ENCODE measurements around the gene NFIX. TPM values are rescaled to one million over a fixed set of nuclear protein-coding genes. Genes with fewer than 3 reads are reported as not detected.
A peak's percentile ranks its signal among the peaks of the same experiment; 100 is the strongest.
"Not testable (repeated sequence)": the region's sequence is repeated elsewhere in the genome, so short reads cannot be mapped to it uniquely, and the experiment has no call there.

NFIX gene
- total RNA-seq, 1 donor from 2014 or later, result 118 TPM

DNA sequence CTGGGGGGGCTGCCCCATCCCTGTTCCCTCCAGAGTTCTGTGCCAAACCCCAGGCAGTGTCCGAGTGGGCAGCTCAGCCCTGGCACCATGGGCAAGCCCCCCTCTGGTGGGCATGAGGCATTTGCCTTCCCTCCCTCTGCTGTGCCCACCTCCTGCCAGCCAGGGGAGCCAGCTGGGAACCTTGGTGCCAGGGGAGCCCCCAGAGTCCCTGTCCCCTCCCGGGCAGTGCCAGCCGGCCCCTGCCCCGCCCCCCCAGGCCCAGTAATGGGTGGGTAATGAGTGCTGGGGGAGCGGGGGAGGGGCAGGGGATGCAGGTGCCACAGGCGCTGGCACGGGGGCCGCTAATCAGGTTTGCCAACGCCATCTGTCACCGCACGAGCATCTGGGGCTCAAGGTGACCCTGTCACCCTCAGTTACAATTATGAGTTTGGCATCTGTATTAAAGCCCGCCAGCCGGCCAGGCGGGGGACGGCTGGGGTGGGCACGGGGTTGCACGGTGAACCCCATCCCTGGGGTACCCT lies 20.0 kb upstream of the NFIX start:
- no peak overlapping the region for H3K27ac ChIP-seq (replicated peaks)
- H3K4me3 ChIP-seq, result no peak overlapping the region
- no peak for DNase-seq
- TF ChIP-seq, protein P1, sequence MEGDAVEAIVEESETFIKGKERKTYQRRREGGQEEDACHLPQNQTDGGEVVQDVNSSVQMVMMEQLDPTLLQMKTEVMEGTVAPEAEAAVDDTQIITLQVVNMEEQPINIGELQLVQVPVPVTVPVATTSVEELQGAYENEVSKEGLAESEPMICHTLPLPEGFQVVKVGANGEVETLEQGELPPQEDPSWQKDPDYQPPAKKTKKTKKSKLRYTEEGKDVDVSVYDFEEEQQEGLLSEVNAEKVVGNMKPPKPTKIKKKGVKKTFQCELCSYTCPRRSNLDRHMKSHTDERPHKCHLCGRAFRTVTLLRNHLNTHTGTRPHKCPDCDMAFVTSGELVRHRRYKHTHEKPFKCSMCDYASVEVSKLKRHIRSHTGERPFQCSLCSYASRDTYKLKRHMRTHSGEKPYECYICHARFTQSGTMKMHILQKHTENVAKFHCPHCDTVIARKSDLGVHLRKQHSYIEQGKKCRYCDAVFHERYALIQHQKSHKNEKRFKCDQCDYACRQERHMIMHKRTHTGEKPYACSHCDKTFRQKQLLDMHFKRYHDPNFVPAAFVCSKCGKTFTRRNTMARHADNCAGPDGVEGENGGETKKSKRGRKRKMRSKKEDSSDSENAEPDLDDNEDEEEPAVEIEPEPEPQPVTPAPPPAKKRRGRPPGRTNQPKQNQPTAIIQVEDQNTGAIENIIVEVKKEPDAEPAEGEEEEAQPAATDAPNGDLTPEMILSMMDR (IDR thresholded peaks at IDR 0.05; ENCODE audit: borderline replicate concordance), result no peak
- no peaks in the 10 kb centered on the region for H3K36me3 ChIP-seq
- no peaks in the 10 kb centered on the region for H3K27me3 ChIP-seq (ENCODE audit: low read depth)
- intact Hi-C loops (cut with micrococcal nuclease), result loop anchor here (10.0 kb wide), 1 partner anchor 290 kb away; no protein-coding TSS in a partner anchor
- H3K9me3 ChIP-seq (replicated peaks), result no peaks in the 10 kb centered on the region
- H3K4me1 ChIP-seq, result peaks cover 9% of the 10 kb centered on the region

DNA sequence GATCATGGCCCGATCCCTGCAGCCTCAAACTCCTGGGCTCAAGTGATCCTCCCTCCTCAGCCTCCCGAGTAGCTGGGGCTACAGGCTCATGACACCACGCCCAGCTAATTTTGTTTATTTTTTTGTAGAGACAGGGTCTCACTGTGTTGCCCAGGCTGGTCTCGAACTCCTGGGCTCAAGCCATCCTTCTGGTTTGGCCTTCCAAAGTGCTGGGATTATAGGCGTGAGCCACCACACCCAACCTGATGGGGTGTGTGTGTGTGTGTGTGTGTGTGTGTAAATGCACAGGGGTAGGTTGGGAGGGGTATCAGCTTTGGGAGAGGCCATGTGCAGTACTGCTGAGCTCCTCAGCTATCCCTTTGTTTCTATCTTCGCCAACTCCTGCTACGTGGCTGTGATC lies 19.2 kb upstream of the NFIX start:
- H3K27ac ChIP-seq (replicated peaks); H3K9me3 ChIP-seq (replicated peaks); DNase-seq; H3K4me1 ChIP-seq; H3K4me3 ChIP-seq; H3K27me3 ChIP-seq (ENCODE audit: low read depth); H3K36me3 ChIP-seq: not testable (repeated sequence)
- intact Hi-C loops (cut with micrococcal nuclease), result loop anchor here (10.0 kb wide), 1 partner anchor 289 kb away; no protein-coding TSS in a partner anchor

DNA sequence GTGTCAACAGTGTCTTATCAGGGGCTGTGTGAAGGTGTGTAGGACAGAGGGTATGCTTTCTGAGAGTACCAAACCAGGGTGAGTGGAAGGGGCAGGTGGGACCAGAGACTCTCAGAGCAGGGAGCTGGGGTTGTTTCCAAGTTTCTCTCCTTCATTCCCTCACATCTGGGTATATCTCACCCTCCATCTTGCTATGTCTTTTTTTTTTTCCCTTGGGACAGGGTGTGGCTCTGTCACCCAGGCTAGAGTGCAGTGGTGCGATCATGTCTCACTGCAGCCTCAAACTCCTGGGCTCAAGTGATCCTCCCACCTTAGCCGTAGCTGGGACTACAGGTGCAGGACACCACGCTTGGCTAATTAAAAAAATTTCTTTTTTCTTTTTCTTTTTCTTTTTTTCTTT lies 15.3 kb upstream of the NFIX start:
- no peak overlapping the region for H3K4me3 ChIP-seq
- no peaks in the 10 kb centered on the region for H3K9me3 ChIP-seq (replicated peaks)
- TF ChIP-seq, protein P1 (IDR thresholded peaks at IDR 0.05; ENCODE audit: borderline replicate concordance), result no peak
- no peak overlapping the region for H3K27ac ChIP-seq (replicated peaks)
- intact Hi-C loops (cut with micrococcal nuclease), result loop anchor here (5.0 to 10.0 kb wide), 2 partner anchors 112 to 285 kb away; no protein-coding TSS in a partner anchor
- no peaks in the 10 kb centered on the region for H3K36me3 ChIP-seq
- peaks cover 22% of the 10 kb centered on the region for H3K4me1 ChIP-seq
- H3K27me3 ChIP-seq (ENCODE audit: low read depth), result no peaks in the 10 kb centered on the region
- DNase-seq, result no peak

DNA sequence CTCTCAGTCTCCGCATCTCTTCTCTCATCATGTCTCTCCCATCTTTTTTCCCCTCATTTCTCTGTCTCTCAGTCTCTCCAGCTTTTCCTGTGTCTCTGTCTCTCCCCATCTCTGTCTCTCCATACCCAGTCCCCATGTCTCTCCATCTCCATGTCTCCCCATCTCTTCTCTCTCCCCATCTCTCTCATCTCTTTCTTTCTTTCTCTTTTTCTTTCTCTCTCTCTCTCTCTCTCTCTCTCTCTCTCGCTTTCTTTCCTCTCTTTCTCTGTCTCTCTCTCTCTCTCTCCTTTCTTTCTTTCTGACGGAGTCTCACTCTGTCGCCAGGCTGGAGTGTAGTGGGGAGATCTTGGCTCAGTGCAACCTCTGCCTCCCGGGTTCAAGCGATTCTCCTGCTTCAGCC lies 12.6 kb upstream of the NFIX start:
- Histone ChIP-seq H3K9me3 (replicated peaks) (no peaks in the 10 kb centered on the region), H3K4me1 (peaks cover 24% of the 10 kb centered on the region), H3K27ac (replicated peaks) (no peak overlapping the region), H3K4me3 (no peak overlapping the region), H3K27me3 (ENCODE audit: low read depth) (no peaks in the 10 kb centered on the region), H3K36me3 (no peaks in the 10 kb centered on the region)
- TF ChIP-seq, protein P1 (IDR thresholded peaks at IDR 0.05; ENCODE audit: borderline replicate concordance), result no peak
- DNase-seq, result no peak
- intact Hi-C loops (cut with micrococcal nuclease), result loop anchor here (5.0 kb wide), 1 partner anchor 110 kb away; no protein-coding TSS in a partner anchor

DNA sequence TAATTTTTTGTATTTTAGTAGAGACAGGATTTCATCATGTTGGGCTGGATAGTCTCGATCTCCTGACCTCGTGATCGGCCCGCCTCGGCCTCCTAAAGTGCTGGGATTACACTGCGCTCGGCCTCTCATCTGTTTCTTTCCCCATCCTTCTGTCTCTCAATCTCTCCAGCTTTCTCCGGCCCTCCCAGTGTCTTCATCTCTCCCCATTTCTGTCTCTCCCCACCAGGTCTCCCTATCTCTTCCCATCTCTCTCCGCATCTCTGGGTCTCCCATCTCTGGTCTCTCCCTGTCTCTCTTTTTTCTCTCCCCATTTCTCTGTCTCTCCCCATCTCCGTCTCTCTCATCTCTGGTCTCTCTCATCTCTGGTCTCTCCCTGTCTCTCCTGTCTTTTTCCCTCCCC lies 12.2 kb upstream of the NFIX start:
- Histone ChIP-seq H3K36me3 (no peaks in the 10 kb centered on the region), H3K4me1 (peaks cover 24% of the 10 kb centered on the region), H3K9me3 (replicated peaks) (no peaks in the 10 kb centered on the region), H3K4me3 (peak overlapping the region; percentile 58), H3K27me3 (ENCODE audit: low read depth) (no peaks in the 10 kb centered on the region), H3K27ac (replicated peaks) (no peak overlapping the region)
- DNase-seq, result no peak
- intact Hi-C loops (cut with micrococcal nuclease), result loop anchor here (5.0 kb wide), 1 partner anchor 109 kb away; no protein-coding TSS in a partner anchor
- TF ChIP-seq, protein P1 (IDR thresholded peaks at IDR 0.05; ENCODE audit: borderline replicate concordance), result no peak

DNA sequence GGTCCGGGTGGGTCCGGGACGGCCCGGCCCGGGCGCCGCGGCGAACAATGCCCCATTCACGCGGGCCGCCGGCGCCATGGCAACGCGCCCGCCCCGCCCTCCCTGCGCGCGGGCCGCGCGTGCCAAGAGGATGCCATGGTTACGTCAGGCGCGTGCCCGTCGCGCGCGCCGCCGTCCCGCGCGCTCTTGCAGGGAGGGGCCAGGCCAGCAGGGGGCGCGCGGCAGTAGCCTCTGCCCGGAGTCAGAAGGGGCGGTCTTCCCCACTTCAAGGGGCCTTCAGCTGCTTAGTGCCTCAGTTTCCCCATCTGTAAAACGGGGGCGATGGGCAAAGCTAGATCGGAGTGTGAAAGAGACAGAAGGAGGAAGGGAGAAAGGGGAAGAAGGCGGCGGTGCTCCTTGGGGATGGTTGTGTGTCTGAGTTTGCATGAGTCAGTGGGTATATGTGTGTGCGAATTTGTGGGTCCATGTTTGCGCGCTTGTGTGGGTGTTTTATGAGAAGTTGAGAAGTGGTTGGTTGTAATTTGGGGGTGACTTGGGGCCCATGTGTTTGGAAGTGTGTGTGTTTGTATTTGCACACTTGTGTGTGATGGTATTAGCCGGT lies 11.6 kb upstream of the NFIX start:
- TF ChIP-seq, protein P1 (IDR thresholded peaks at IDR 0.05; ENCODE audit: borderline replicate concordance), result peak; percentile 97
- H3K4me3 ChIP-seq, result peak overlapping the region; percentile 58
- no peaks in the 10 kb centered on the region for H3K27me3 ChIP-seq (ENCODE audit: low read depth)
- peak; percentile 80 for DNase-seq
- H3K36me3 ChIP-seq, result no peaks in the 10 kb centered on the region
- intact Hi-C loops (cut with micrococcal nuclease), result loop anchor here (5.0 kb wide), 1 partner anchor 109 kb away; no protein-coding TSS in a partner anchor
- H3K27ac ChIP-seq (replicated peaks), result no peak overlapping the region
- H3K9me3 ChIP-seq (replicated peaks), result no peaks in the 10 kb centered on the region
- peaks cover 24% of the 10 kb centered on the region for H3K4me1 ChIP-seq

Measured in left ventricle myocardium inferior (tissue), 1 donor.